GM12865 (cell line): ENCODE measurements around the gene S100Z.
A peak's percentile ranks its signal among the peaks of the same experiment; 100 is the strongest.
"Not testable (repeated sequence)": the region's sequence is repeated elsewhere in the genome, so short reads cannot be mapped to it uniquely, and the experiment has no call there.

Experiments
- DNase-seq: peaks from one replicate; pipeline ENCODE4 v3.0.0; 2010; ENCODE audit warnings: low read depth
- H3K4me3 ChIP-seq: 2 replicates; pipeline ENCODE4 v1.5.1; 2011; ENCODE audit warnings: mild to moderate bottlenecking, low read depth, low read length, control low read depth
- CTCF ChIP-seq: IDR thresholded peaks from 2 replicates; pipeline ENCODE4 v1.5.1; 2011; ENCODE audit warnings: low read length, control low read depth, low read depth, inconsistent platforms; ENCODE audit not compliant: insufficient read depth; ENCODE audit errors: missing control alignments

S100Z gene

GRCh38 chr5:76807296-76807695 lies 42.5 kb upstream of the S100Z start:
- peak; percentile 11 for DNase-seq
- H3K4me3 ChIP-seq = no peak overlapping the region
- no peak for TF ChIP-seq CTCF

- TF ChIP-seq CTCF = no peak
- no peak overlapping the region for H3K4me3 ChIP-seq
- DNase-seq = no peak
Observed at GRCh38 chr5:76808141-76808691, 41.6 kb upstream of the S100Z start.

- no peak overlapping the region for H3K4me3 ChIP-seq
- DNase-seq = no peak
- TF ChIP-seq CTCF = no peak
Observed at GRCh38 chr5:76809141-76809540, 40.7 kb upstream of the S100Z start.

GRCh38 chr5:76810236-76810635 lies 39.6 kb upstream of the S100Z start:
- no peak overlapping the region for H3K4me3 ChIP-seq
- no peak for DNase-seq
- no peak for TF ChIP-seq CTCF

- TF ChIP-seq CTCF = no peak
- no peak for DNase-seq
- no peak overlapping the region for H3K4me3 ChIP-seq
Observed at GRCh38 chr5:76811214-76811613, 38.6 kb upstream of the S100Z start.

GRCh38 chr5:76812209-76812608 lies 37.6 kb upstream of the S100Z start:
- not testable (repeated sequence) for H3K4me3 ChIP-seq, DNase-seq

GRCh38 chr5:76813982-76814562 lies 35.7 kb upstream of the S100Z start:
- no peak overlapping the region for H3K4me3 ChIP-seq
- TF ChIP-seq CTCF = no peak
- no peak for DNase-seq
